Endothelial cell of coronary artery (primary cell): ENCODE data around the gene TRAPPC4. TPM values are rescaled to one million over a fixed set of nuclear protein-coding genes. Genes with fewer than 3 reads are reported as not detected.

ENCODE experiments used
- total RNA-seq: library from RNA; depleted of rRNA; stranded (reverse); fragments of >200 nt; gene quantifications from 2 replicates; pipeline ENCODE4 v1.2.3, GENCODE V29; 2014

The TRAPPC4 gene, protein sequence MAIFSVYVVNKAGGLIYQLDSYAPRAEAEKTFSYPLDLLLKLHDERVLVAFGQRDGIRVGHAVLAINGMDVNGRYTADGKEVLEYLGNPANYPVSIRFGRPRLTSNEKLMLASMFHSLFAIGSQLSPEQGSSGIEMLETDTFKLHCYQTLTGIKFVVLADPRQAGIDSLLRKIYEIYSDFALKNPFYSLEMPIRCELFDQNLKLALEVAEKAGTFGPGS
- 82.5 and 86.3 TPM in 2 replicates for total RNA-seq

DNA sequence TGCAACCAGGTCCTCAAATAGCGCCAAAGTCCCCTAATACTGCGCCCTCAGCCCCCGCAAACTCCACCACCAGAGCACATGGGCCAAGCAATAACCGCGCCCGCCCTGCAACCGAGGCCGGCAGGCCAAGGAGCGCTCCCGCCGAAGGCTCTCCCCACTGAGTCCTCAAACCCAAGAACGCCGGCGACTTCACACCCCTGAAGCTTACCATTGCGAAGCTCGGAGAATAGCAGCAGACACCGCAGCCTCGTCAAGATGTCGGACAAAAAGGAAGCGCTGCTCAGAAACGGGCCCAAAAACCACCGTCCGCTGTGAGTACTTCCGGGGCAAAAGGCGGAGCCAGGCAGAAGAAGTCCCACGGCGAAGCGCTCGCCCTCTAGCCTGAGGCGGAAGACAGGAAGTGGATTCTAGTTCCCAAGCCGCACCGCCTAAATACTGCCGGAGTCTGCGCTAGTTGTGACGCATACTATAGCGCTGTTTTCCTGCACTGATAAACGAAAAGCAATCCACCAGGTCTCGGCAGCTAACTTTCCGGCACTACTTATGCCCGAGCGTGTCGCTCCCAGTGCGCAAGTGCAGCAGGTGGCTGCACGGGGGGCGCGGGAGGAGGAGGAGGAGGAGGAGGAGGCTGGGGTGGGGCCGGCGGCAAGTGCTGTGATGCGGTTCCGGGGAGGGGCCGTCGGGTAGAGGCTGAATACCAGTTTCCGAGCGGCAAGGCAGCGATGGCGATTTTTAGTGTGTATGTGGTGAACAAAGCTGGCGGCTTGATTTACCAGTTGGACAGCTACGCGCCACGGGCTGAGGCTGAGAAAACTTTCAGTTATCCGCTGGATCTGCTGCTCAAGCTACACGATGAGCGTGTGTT is at the start of gene TRAPPC4, which contains the start of gene RPS25:
TSS of gene TRAPPC4 (plus strand) at position 693 of the 865 bp plus-strand sequence. CDS start at position 723, 30 bp downstream.
TSS of gene RPS25 (minus strand) at position 270 of the 865 bp plus-strand sequence. CDS start at position 211, 59 bp downstream.

DNA sequence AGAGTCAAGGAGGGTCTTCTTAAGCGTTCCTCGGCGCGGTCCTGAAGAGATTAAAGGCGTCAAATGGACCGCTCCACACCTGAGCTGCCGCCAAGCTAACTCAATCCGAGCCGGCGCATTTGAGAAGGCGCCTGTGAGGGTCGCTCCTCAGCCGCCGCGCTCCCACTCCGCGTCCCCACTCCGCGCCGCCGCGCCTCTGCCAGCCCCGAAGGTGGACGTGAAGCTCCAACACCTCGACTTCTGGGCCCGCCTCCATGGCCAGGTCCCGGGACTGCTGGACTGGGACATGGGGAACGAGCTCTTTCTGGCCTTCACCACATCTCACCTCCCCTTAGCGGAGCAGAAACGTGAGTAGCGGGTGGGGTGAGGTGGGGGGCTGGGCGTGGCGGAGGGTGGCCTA is 46.9 kb upstream of the TRAPPC4 start, which contains the start of gene FOXR1:
TSS of gene FOXR1 (plus strand) at position 116 of the 400 bp plus-strand sequence. CDS start at position 287, 171 bp downstream.

GRCh38 chr11:118997627-118998387 is 20.8 kb upstream of the TRAPPC4 start, which contains the start of gene CENATAC:
CENATAC (plus strand) TSS chr11:118998138; CDS start chr11:118998198, 60 bp downstream.

GRCh38 chr11:119030329-119031047 is 11.9 kb downstream of the TRAPPC4 start, which contains the start of gene SLC37A4:
SLC37A4 (minus strand) TSS chr11:119030877.

DNA sequence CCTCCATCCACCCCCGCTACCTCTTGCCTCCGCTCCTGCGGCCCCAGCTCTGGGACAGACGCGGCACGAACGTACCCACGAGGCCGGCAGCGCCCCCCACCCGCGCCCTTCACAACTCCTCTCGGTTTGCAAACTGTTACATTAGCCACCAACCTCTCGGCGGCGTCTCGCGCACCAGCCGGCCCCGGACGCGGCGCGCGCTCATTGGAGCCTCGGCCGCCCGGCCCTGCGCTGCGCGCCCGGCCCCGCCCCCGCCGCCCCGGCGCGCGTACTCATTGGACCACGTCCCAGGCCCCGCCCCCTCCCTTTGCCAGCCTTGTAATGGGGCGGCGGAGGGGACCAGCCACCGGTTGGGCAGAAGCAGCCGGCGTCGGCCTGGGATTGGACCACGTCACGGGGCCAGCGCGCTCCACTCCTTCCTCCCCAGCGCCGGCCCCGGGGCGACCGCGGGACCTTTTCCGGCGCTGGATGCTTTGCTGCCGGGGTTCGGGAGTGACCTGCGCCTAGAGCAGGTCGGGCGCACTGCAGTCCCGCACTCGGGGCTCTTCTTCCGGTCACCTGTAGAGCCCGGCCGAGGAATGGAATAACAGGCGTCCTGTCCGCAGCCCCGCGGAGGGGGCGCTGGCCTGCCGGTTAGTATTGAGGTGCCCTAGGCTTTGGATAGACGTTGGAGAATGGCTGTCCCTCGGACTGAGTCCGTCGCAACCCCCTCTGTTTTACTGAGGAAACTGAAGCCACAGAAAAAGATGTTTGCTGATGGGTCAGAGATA is 38.6 kb downstream of the TRAPPC4 start, which contains the start of gene HYOU1:
TSS of gene HYOU1 (minus strand) at position 206 of the 770 bp plus-strand sequence. CDS start 1,045 bp downstream, outside the sequence.

DNA sequence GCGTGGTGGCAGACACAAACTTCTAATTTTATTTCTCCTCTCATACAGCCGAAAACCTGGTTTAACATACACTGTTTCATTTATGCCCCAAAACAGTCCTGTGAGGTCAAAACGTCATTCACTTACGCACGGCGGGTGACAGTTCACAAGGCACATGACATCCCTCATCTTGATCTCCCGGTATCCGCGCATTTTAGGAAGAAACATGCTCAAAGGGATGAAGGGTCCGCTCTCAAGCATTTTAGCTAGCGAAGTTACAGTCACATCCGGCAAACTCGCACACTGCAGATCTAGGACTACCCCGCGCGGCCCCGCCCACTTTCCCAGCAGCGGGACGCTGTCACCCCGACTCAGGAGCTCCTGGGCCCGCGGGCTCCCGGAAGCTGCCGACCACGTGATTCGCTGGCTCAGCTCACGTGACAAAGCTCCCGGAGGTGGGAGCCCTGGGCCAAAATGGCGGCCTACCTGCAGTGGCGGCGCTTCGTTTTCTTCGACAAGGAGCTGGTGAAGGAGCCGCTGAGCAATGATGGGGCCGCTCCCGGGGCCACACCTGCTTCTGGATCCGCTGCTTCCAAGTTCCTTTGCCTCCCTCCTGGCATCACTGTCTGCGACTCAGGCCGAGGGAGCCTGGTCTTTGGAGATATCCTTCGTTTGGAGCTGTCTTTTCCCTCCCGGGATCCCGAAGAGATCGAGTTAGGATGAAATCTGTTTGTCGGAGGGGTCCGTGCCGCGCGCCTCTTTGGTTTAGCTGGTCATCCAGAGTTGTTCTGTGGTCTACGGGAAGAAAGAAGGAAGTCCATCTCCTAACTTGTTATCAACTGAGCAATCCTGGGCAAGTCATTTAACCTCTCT is 49.0 kb downstream of the TRAPPC4 start, which contains the start of gene VPS11:
TSS of gene VPS11 (plus strand) at position 448 of the 852 bp plus-strand sequence. CDS start at position 454, 6 bp downstream.

Other genes with a start within 250 kb of the TRAPPC4 start
- gene DDX6, start 227.6 kb upstream of the TRAPPC4 start, total RNA-seq: 112 and 118 TPM in 2 replicates
- not detected in 2 replicates for gene CXCR5, start 134.9 kb upstream of the TRAPPC4 start, total RNA-seq
- gene BCL9L, start 92.8 kb upstream of the TRAPPC4 start, total RNA-seq: 8.4 and 23.0 TPM in 2 replicates
- not detected in 2 replicates for gene UPK2, start 62.5 kb upstream of the TRAPPC4 start, total RNA-seq
- not detected in 2 replicates for gene FOXR1, start 47.0 kb upstream of the TRAPPC4 start, total RNA-seq
- gene CENATAC, start 20.6 kb upstream of the TRAPPC4 start, total RNA-seq: 9.8 and 20.2 TPM in 2 replicates
- gene RPS25, start 423 bp upstream of the TRAPPC4 start, total RNA-seq: 827 and 897 TPM in 2 replicates
- gene SLC37A4, start 12.1 kb downstream of the TRAPPC4 start, total RNA-seq: 9.1 and 10.0 TPM in 2 replicates
- 159 and 185 TPM in 2 replicates for gene HYOU1, start 38.4 kb downstream of the TRAPPC4 start, total RNA-seq
- 26.3 and 27.6 TPM in 2 replicates for gene VPS11, start 49.1 kb downstream of the TRAPPC4 start, total RNA-seq
- 2.9 and 5.6 TPM in 2 replicates for gene HMBS, start 66.1 kb downstream of the TRAPPC4 start, total RNA-seq
- 13.8 and 16.6 TPM in 2 replicates for gene DPAGT1, start 83.1 kb downstream of the TRAPPC4 start, total RNA-seq
- 1.8 and 4.0 TPM in 2 replicates for gene C2CD2L, start 88.6 kb downstream of the TRAPPC4 start, total RNA-seq
- 12.2 and 14.8 TPM in 2 replicates for gene HINFP, start 102.8 kb downstream of the TRAPPC4 start, total RNA-seq
- 0.27 and 0.38 TPM in 2 replicates for gene ABCG4, start 130.3 kb downstream of the TRAPPC4 start, total RNA-seq
- gene NLRX1, start 150.0 kb downstream of the TRAPPC4 start, total RNA-seq: 9.4 and 15.1 TPM in 2 replicates
- gene NHERF4, start 166.7 kb downstream of the TRAPPC4 start, total RNA-seq: 0.19 TPM in 1 of 2 replicates, not detected in the other
- gene CBL, start 187.6 kb downstream of the TRAPPC4 start, total RNA-seq: 10.8 and 13.6 TPM in 2 replicates